Nephron progenitor cell (in vitro differentiated cells): ENCODE data around the gene ZNF48.
A peak's percentile ranks its signal among the peaks of the same experiment; 100 is the strongest.

ENCODE experiments used
- DNase-seq: peaks from one replicate; pipeline ENCODE4 v3.0.0; 2021
- H3K27ac Mint-ChIP-seq: 2 replicates; pipeline ENCODE4 v1.8.0; 2021; ENCODE audit warnings: mild to moderate bottlenecking, moderate library complexity, mixed read lengths
- H3K27me3 Mint-ChIP-seq: 2 replicates; pipeline ENCODE4 v1.8.0; 2021; ENCODE audit warnings: mild to moderate bottlenecking, low read depth, mixed read lengths; ENCODE audit not compliant: poor library complexity
- H3K36me3 Mint-ChIP-seq: 2 replicates; pipeline ENCODE4 v1.8.0; 2021; ENCODE audit warnings: low read depth, mixed read lengths
- H3K4me1 Mint-ChIP-seq: 2 replicates; pipeline ENCODE4 v1.8.0; 2021; ENCODE audit warnings: mixed read lengths
- H3K4me3 Mint-ChIP-seq: 2 replicates; pipeline ENCODE4 v1.8.0; 2021; ENCODE audit warnings: mild to moderate bottlenecking, moderate library complexity, mixed read lengths
- H3K9me3 Mint-ChIP-seq: 2 replicates; pipeline ENCODE4 v1.8.0; 2021; ENCODE audit warnings: mild to moderate bottlenecking, moderate library complexity, mixed read lengths
- TF ChIP-seq, protein P1 (sequence below): fragments of 200-600 bp; sonication (generic); IDR thresholded peaks from 2 replicates; pipeline ENCODE4 v1.5.0; 2021; ENCODE audit warnings: antibody characterized with exemption

Gene ZNF48

DNA sequence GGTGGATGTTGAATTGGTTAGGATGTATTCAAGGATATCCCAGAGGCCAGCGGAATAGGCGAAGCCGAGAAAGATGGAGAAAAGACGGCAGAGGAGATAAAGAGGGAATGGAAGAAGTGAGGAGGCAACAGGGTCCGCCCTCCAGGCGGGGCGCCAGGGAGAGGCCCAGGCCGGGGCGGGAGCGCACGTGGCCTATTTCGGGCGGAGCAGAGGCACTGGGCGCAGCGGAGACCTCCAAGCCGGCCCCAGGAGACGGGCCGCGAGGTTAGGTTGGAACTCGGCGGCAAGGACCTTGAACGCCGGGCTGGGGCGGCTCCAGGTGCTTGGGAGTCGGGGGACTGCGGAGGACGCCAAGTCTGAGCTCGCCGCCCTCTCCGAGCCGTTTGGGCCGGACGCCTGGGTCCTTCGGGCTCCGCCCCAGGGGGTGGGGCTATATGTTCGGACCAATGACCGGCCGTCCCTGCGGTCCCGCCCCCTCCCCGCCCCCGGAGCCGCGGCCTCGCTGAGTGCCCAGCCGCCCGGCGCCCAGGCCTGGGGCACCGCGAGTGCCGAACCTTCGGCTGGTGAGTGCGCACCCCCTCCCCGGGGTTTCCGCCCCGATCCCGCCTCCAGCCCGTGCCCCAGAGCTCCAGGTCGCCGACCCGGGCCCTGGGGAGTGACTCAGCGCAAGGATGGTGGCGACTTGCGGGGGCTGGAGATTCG, 12.0 kb downstream of the ZNF48 start, which contains the start of gene ZNF771:
Gene ZNF771, plus strand, starts transcription at position 505 of the 702 bp plus-strand sequence. CDS start 448 bp downstream, outside the sequence.
- DNase-seq = peak; percentile 93
- Mint-ChIP-seq H3K9me3 (no peaks in the 10 kb centered on the region), H3K36me3 (peaks cover 16% of the 10 kb centered on the region), H3K27ac (peak within 1 kb of the TSS; percentile 94), H3K27me3 (peaks cover 2% of the 10 kb centered on the region), H3K4me1 (peaks cover 32% of the 10 kb centered on the region), H3K4me3 (peak within 1 kb of the TSS; percentile 87)
- TF ChIP-seq, protein P1, sequence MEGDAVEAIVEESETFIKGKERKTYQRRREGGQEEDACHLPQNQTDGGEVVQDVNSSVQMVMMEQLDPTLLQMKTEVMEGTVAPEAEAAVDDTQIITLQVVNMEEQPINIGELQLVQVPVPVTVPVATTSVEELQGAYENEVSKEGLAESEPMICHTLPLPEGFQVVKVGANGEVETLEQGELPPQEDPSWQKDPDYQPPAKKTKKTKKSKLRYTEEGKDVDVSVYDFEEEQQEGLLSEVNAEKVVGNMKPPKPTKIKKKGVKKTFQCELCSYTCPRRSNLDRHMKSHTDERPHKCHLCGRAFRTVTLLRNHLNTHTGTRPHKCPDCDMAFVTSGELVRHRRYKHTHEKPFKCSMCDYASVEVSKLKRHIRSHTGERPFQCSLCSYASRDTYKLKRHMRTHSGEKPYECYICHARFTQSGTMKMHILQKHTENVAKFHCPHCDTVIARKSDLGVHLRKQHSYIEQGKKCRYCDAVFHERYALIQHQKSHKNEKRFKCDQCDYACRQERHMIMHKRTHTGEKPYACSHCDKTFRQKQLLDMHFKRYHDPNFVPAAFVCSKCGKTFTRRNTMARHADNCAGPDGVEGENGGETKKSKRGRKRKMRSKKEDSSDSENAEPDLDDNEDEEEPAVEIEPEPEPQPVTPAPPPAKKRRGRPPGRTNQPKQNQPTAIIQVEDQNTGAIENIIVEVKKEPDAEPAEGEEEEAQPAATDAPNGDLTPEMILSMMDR = peak; percentile 6

DNA sequence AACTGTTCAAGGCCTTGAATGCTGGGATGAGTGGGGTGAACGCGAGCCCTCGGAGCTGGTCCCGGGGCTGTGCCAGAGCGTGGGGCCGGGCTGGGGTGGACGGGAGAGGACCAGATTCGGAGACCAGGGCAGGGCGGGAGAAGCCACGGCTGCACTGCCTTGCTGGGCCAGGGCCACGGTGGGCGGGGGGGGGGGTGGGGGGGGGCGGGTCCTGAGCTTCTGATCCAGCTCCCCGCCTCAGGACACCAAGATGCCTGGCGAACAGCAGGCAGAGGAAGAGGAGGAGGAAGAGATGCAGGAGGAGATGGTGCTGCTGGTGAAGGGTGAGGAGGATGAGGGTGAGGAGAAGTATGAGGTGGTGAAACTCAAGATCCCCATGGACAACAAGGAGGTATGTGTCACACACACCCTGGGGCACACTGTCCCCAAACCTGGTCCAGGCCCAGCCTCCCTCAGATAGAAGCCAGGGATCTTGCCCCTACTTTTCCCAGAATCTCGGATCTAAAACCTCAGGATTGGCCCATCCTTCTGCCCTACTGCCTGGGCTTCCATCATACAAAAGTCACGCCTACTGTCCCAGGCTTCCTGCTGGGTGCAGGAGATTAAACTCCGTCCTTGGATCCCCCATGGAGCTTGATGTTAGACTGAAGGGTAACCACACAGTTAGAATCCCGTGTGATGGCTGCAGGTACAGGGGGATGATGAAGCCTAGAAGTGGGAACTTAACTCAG, 12.7 kb downstream of the ZNF48 start:
- Mint-ChIP-seq H3K4me1 (peaks cover 33% of the 10 kb centered on the region), H3K4me3 (peak overlapping the region; percentile 82), H3K27me3 (no peaks in the 10 kb centered on the region), H3K9me3 (no peaks in the 10 kb centered on the region), H3K27ac (no peak overlapping the region), H3K36me3 (peaks cover 17% of the 10 kb centered on the region)
- TF ChIP-seq, protein P1 = no peak
- DNase-seq = no peak

DNA sequence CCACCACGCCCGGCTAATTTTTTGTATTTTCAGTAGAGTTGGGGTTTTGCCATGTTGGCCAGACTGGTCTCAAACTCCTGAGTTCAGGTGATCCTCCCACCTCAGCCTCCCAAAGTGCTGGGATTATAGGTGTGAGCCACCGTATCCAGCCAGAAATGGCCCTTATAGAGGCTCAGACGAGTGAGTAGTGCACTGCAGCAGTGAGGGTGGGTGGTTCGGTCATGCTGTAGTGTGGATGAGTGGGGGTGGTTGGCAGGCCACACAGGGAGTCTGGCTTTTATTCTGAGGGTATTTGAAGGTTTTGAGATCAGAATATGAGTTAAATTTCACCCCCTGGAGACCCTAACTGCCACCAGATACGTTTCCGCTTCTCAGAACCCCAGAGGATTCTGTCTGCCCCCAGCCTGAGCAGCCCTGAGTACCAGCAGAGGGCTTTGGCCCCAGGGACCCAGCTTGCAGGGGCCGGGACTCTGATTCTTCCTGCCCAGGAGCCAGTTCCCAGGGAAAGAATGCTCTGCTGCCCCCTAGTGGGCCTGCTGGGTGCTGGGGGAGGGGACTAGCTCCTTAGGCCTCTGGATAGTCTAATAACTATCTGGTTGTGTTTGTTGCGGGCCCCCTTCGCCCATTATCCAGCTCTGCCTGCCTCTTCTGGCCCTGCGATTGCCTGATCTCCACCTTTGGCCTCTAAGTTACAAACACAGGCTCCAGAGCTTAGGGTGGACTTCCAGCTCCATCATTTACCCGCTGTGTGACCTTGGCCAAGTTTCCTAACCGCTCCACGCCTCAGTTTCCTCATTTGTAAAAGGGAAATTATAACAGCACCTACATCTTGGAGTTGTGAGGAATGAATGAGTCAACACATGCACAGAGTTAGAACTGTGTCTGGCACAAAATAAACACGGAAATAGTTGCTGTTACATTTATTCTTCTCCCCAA, 14.2 kb downstream of the ZNF48 start:
- peaks cover 33% of the 10 kb centered on the region for H3K4me1 Mint-ChIP-seq
- DNase-seq = peak; percentile 96
- peaks cover 29% of the 10 kb centered on the region for H3K36me3 Mint-ChIP-seq
- H3K27me3 Mint-ChIP-seq = no peaks in the 10 kb centered on the region
- peak overlapping the region; percentile 51 for H3K27ac Mint-ChIP-seq
- TF ChIP-seq, protein P1 = peak; percentile 92
- peak overlapping the region; percentile 82 for H3K4me3 Mint-ChIP-seq
- no peaks in the 10 kb centered on the region for H3K9me3 Mint-ChIP-seq

DNA sequence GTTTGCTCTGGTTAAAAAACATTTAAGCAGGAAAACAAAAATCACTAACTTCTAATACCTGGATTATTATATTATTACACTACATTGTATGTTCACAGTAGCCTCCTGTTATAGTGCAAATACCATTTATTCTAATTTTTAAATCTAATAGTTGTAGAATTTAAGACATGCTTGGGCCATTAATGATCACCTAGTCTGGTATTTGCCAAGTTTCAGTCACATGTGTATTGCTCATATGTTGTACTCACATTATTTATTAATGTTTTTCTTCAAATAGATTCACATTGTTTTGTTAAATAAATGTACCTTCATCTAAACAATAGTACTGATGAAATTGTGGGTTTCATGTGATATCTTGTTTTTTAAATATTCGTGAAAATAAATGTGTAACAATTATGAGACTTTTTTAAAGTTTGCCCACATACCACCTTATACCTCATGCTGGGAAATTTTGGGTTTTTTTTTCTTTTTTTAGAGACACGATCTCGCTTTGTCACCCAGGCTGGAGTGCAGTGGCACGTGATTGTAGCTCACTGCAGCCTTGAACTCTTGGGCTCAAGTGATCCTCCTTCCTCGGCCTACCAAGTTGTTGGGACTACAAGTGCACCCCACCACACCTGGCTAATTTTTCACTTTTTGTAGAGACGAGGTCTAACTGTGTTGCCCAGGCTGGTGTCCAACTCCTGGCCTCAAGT, 18.0 kb downstream of the ZNF48 start:
- H3K9me3 Mint-ChIP-seq = no peaks in the 10 kb centered on the region

DNA sequence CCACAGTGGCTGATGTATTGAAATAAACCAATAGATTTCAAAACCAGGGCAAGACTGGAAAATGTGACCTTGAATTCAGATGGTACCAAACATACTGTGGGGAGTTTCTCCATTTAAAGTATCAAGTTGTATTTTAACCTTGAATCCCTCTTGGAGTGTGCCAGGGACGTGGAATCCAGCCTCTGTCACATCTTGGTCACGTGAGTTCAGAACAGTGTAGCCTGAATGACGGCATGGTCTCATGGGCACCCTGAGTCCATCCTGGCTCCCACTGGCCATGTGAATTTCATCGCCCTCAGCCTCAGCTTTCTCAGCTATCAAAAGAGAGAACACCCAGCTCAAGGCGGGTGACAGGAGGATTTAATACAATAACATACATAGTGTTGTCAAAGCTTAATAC, 18.9 kb downstream of the ZNF48 start:
- peaks cover 24% of the 10 kb centered on the region for H3K4me1 Mint-ChIP-seq
- H3K9me3 Mint-ChIP-seq = no peaks in the 10 kb centered on the region
- TF ChIP-seq, protein P1 = no peak
- no peak overlapping the region for H3K27ac Mint-ChIP-seq
- H3K36me3 Mint-ChIP-seq = peaks cover 44% of the 10 kb centered on the region
- DNase-seq = no peak
- H3K4me3 Mint-ChIP-seq = no peak overlapping the region
- H3K27me3 Mint-ChIP-seq = peaks cover 6% of the 10 kb centered on the region

More for the DNA sequence above, 18.0 kb downstream of the ZNF48 start:
- DNase-seq = no peak
- Mint-ChIP-seq H3K4me1 (peaks cover 30% of the 10 kb centered on the region), H3K36me3 (peaks cover 44% of the 10 kb centered on the region), H3K4me3 (no peak overlapping the region), H3K27me3 (peaks cover 6% of the 10 kb centered on the region), H3K27ac (no peak overlapping the region)
- TF ChIP-seq, protein P1 = no peak
